HAP-1 (cell line): Measurements from ENCODE around the gene STAT4.

ENCODE experiments used
- DNase-seq, 2 experiments: peaks; one replicate each; pipeline ENCODE4 v3.0.0-alpha.2; 2016 to 2020; ENCODE audit warnings: low spot score in 2 of 2
- H3K27me3 ChIP-seq: fragments of 250-450 bp; sonication (Bioruptor Pico); 2 replicates; pipeline ENCODE4 v1.5.1; 2020; ENCODE audit warnings: low read depth, mild to moderate bottlenecking, moderate library complexity
- H3K36me3 ChIP-seq: fragments of 250-450 bp; sonication (Bioruptor Pico); replicated peaks from 2 replicates; pipeline ENCODE4 v1.5.1; 2020; ENCODE audit warnings: mild to moderate bottlenecking
- H3K4me1 ChIP-seq: fragments of 250-450 bp; sonication (Bioruptor Pico); 2 replicates; pipeline ENCODE4 v1.5.1; 2020; ENCODE audit warnings: mild to moderate bottlenecking
- H3K4me3 ChIP-seq: fragments of 250-450 bp; sonication (Bioruptor Pico); 2 replicates; pipeline ENCODE4 v1.5.1; 2020; ENCODE audit warnings: mild to moderate bottlenecking, moderate library complexity
- H3K9me3 ChIP-seq: fragments of 250-450 bp; sonication (Bioruptor Pico); 2 replicates; pipeline ENCODE4 v1.5.1; 2020; ENCODE audit warnings: mild to moderate bottlenecking, moderate library complexity
- in situ Hi-C: fragments of 300-500 bp; cut with MboI; formaldehyde crosslinking; loops from 3 replicates; pipeline ENCODE4 v1.14.3; 2020; ENCODE audit warnings: low sequenced_read_pairs, inconsistent platforms, mixed read lengths

The STAT4 gene, protein sequence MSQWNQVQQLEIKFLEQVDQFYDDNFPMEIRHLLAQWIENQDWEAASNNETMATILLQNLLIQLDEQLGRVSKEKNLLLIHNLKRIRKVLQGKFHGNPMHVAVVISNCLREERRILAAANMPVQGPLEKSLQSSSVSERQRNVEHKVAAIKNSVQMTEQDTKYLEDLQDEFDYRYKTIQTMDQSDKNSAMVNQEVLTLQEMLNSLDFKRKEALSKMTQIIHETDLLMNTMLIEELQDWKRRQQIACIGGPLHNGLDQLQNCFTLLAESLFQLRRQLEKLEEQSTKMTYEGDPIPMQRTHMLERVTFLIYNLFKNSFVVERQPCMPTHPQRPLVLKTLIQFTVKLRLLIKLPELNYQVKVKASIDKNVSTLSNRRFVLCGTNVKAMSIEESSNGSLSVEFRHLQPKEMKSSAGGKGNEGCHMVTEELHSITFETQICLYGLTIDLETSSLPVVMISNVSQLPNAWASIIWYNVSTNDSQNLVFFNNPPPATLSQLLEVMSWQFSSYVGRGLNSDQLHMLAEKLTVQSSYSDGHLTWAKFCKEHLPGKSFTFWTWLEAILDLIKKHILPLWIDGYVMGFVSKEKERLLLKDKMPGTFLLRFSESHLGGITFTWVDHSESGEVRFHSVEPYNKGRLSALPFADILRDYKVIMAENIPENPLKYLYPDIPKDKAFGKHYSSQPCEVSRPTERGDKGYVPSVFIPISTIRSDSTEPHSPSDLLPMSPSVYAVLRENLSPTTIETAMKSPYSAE

DNA sequence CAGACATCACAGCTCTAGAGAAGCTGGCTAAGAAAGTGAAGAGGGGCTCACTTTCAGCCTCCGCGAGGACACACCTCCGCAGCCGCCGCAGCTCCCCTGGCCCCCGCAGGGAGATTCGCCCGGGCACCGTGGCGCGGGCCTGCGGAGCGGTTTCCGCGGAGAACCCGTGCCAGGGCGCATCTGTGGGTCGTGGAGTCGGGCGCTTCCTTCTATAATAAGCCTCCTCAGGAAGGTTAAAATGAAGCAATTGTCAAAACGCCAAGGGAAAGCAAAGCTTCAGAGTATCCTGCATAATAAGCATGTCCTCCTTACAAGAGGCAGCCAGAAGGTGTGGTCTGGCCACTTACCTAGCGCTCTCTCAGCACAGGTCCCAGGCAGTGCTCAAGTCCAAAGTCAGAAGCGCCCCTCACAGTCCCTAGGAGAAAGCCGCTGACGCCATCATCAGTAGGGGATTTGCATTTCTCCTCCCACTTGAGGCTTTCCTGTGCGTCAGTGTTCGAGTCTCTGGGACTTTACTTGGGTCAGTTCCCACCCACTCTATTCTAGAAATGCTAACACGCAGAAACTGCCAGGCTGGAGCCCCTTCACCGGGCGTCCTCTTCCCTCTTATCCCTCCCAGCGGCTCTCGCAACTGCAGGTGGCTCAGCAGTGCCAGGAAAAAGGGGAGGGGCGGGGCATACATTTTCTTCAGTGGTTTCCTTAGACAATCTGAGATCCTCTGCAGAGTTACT is at the start of gene STAT4:
Gene STAT4, minus strand, starts transcription at position 395 of the 731 bp plus-strand sequence. CDS start 2,791 bp downstream, outside the sequence.
- Histone ChIP-seq H3K36me3 (no peaks in the 10 kb centered on the region), H3K4me3 (peak within 1 kb of the TSS; percentile 19), H3K4me1 (no peaks in the 10 kb centered on the region), H3K9me3 (no peaks in the 10 kb centered on the region), H3K27me3 (peaks cover 29% of the 10 kb centered on the region)
- in situ Hi-C loops, result no loop called here
- peak; percentile 22 to 43 for DNase-seq

DNA sequence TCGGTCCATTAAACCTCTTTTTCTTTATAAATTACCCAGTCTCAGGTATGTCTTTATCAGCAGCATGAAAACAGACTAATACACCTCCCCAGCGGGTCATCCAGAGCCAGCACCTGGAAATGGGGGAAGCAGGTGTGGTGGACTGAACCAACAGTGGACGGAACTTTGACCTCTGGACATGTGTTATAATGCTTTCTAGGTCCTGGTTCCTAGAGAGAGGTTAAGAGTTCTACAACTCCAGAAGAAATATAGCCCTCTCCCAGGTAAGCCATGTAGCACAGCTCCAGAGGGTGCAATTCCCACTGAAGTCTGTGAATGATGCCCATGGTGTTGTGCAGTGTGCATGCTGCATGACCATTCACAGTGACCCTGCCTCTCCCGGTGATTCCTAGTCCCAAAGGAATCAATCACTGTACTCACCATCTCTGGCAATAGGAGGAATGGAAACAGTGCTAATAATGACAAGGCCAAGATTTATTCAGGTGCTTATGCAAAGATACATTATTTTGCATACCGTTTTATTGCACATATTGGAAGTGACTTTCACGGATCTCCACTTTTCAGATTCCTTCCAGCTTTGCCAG is 49.2 kb upstream of the STAT4 start:
- no peak overlapping the region for H3K4me3 ChIP-seq
- H3K27me3 ChIP-seq, result no peaks in the 10 kb centered on the region
- in situ Hi-C loops, result no loop called here
- H3K36me3 ChIP-seq, result no peaks in the 10 kb centered on the region
- H3K4me1 ChIP-seq, result no peaks in the 10 kb centered on the region
- H3K9me3 ChIP-seq, result no peaks in the 10 kb centered on the region
- no peak for DNase-seq

DNA sequence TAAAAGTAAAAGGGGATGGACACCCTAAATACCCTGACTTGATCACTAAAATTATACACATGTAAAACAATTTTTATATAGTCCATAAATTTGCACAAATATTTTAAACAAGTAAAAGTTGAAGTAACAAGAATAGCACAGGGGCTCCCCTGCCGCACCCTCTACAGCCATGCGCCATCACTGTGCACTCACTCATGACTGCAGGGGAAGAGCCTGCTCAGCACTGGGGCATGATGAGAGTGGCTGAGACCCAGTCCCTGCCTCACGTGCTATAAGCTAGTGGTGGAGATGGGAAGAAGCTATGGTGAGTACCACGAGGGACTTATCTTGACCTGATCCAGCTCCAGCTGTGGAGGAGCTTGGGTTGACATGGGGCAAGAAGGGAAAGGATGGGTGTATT is 47.5 kb upstream of the STAT4 start:
- in situ Hi-C loops, result no loop called here
- H3K4me1 ChIP-seq, result no peaks in the 10 kb centered on the region
- no peak for DNase-seq
- H3K4me3 ChIP-seq, result no peak overlapping the region
- H3K9me3 ChIP-seq, result no peaks in the 10 kb centered on the region
- no peaks in the 10 kb centered on the region for H3K27me3 ChIP-seq
- no peaks in the 10 kb centered on the region for H3K36me3 ChIP-seq

DNA sequence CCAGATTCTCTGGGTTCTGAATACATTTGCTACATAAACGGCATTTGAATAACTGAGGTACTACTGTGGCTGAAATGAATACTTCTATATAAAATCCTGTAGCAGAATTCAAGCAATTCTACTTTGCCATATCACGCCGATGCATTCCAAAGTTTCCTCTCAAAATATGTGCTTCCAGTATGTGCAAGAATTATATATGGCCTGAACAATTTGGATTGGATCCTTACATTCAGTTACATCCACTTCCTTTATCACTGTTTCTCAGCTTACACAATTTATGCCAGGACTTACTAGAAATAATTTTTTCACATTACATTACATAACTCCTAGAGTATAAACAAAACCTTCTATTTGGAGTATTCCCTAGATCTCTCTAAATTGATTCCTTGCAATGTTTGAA is 46.3 kb upstream of the STAT4 start:
- Histone ChIP-seq H3K9me3 (no peaks in the 10 kb centered on the region), H3K27me3 (no peaks in the 10 kb centered on the region), H3K4me1 (no peaks in the 10 kb centered on the region), H3K36me3 (no peaks in the 10 kb centered on the region), H3K4me3 (no peak overlapping the region)
- no peak for DNase-seq
- in situ Hi-C loops, result no loop called here

DNA sequence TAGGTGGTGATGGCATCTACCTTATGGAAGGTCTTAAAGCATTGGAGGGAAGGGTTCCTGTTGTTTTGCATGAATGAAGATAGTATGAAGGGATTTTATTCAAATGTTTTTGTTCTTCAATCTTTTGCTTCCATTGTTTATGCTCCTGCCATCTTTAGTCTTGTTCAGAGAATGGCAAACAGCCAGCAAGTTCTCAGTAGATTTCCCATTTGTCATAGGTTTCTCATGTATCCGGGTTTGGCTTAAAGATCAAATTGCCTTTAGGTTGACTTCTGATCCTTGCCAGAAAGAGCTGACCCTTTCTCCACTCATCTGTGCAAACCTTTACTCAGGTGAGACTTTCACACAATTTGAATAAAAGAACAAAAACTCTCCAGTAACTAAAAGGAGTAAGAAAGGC is 44.2 kb upstream of the STAT4 start:
- in situ Hi-C loops, result no loop called here
- DNase-seq, result no peak
- H3K4me1 ChIP-seq, result no peaks in the 10 kb centered on the region
- no peaks in the 10 kb centered on the region for H3K9me3 ChIP-seq
- H3K4me3 ChIP-seq, result no peak overlapping the region
- no peaks in the 10 kb centered on the region for H3K36me3 ChIP-seq
- H3K27me3 ChIP-seq, result peaks cover 3% of the 10 kb centered on the region; the same call in 1 of the 2 replicates

DNA sequence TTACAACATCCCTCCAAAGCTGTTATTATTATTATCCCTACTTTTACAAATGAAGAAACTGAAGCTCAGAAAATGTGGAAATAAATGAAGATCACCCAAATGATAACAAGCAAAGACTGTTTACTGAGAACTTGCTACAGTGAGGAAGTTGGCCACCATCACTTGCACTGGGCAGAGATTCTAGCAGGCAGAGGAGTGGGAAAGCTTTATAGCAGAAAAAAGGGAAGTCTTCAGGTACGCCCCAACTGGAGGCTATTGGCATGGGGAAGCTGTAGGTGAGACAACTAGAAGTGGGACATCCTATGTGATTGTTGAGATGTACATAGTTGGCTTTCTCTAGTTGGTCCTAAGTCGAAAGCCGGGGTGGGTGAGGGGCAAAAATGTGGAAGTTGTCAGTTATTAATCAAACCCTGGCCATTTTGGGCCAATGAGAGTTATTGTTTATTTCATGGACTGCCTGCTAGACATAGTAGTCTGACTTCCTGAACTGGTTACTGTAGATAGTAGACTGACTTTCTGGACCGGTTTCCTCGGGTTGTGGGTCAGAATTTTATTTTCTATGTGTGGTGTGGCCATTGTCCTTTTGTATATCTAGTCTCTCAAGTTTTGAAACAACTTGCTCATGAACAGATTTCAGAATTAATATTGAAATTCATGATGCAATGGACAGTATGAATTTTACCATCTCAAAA is 40.2 kb upstream of the STAT4 start:
- in situ Hi-C loops, result no loop called here
- no peak for DNase-seq
- H3K4me1 ChIP-seq, result no peaks in the 10 kb centered on the region; the same call in 1 of the 2 replicates
- no peak overlapping the region for H3K4me3 ChIP-seq
- H3K27me3 ChIP-seq, result peaks cover 3% of the 10 kb centered on the region; the same call in 1 of the 2 replicates
- H3K36me3 ChIP-seq, result no peaks in the 10 kb centered on the region
- no peaks in the 10 kb centered on the region for H3K9me3 ChIP-seq

DNA sequence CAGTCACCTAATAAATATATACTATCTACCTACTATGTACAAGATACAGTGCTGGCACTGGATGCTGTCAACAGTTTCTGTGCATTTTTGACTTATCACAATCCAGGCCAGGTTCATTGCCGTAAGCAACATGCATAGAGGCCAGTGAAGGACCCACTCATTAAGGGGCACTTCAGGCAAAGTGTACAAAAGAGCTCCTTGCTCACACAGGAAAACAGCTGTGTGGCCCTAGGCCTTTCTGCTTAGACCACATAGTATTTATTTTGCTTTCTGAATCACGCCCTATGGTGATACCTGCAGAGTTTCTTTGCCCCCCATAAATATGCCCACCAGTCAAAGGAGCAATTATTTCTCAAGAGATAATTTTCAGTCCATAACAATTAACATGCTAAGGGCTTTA is 39.6 kb upstream of the STAT4 start:
- Histone ChIP-seq H3K27me3 (peaks cover 3% of the 10 kb centered on the region; the same call in 1 of the 2 replicates), H3K36me3 (no peaks in the 10 kb centered on the region), H3K4me1 (no peaks in the 10 kb centered on the region; the same call in 1 of the 2 replicates), H3K9me3 (no peaks in the 10 kb centered on the region), H3K4me3 (no peak overlapping the region)
- in situ Hi-C loops, result no loop called here
- no peak for DNase-seq

DNA sequence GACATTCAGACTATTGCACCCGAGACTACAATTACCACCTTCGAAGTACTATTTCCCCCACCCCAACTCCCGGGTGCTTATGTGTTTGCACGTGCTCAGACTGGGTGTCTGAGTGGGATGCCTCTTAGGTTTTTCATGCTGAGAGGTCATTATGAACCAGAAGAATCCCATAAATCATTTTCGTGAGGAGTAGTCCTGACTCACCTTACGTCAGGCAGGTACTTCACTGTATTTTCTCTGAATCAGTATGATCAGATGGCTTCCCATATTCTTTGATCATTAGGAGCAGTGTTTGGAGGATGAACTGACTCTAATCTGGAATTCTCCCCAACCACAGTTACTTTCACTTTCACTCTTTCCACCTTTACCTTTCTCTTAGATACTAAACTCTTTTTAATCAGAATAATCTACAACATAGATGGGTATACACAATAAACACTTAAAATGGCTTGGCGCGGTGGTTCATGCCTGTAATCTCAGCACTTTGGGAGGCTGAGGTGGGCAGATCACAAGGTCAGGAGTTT is 38.4 kb upstream of the STAT4 start:
- Histone ChIP-seq H3K36me3 (no peaks in the 10 kb centered on the region), H3K27me3 (peaks cover 3% of the 10 kb centered on the region; the same call in 1 of the 2 replicates), H3K4me3 (no peak overlapping the region), H3K9me3 (no peaks in the 10 kb centered on the region), H3K4me1 (no peaks in the 10 kb centered on the region; the same call in 1 of the 2 replicates)
- in situ Hi-C loops, result no loop called here
- no peak for DNase-seq

DNA sequence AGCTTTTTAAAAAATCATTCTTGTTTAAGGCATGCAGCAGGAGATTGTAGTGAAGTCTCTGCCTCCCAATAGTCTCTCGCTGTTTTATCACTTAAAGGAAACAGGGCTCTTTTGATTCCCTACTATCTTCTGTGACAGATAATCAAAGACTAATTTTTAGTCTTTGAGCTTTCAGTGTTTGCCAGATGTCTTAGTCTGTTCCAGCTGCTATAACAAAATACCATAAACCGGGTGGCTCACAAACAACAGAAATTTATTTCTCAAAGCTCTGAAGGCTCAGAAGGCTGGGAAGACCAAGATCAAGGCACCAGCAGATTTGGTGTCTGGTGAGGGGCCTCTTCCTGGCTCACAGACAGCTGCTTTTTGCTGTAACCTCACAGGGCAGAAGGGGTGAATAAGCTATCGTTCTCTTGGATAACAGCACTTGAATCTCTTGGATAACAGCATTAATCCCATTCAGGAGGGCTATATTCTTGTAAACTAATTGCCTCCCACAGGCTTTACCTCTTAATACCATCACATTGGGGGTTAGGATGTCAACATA is 37.8 kb upstream of the STAT4 start:
- no peak for DNase-seq
- Histone ChIP-seq H3K4me1 (no peaks in the 10 kb centered on the region; the same call in 1 of the 2 replicates), H3K36me3 (no peaks in the 10 kb centered on the region), H3K27me3 (peaks cover 3% of the 10 kb centered on the region; the same call in 1 of the 2 replicates), H3K9me3 (no peaks in the 10 kb centered on the region), H3K4me3 (no peak overlapping the region)
- in situ Hi-C loops, result no loop called here

DNA sequence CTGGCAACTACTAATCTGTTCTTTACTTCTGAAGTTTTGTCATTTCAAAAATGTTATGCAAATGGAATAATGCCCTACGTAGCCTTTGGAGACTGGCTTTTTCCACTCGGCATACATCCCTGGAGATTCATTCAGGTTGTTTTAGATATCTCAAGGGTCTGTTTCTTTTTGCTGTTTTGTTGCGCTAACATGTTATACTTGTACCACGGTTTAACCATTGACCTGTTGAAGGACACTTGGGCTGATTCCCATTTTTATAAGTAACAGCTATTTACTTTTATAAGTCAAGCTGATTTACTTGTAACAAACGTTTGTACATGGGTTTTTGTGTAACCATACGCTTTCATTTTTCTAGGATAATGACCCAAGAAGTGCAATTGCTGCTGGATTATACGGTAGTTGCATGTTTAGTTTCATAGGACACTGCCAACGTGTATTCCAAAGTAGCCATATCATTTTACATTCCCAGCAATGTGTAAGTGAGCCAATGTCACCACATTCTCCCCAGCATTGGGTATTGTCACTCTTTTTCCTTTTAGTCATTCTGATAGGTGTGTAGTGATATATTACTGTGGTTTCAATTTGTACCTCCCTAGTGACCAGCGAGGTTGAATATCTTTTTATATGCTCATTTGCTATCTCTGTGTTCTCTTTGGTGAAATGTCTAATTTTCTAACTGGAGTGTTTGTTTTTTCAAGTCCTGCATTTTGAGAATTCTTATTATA is 36.5 kb upstream of the STAT4 start:
- Histone ChIP-seq H3K36me3 (no peaks in the 10 kb centered on the region), H3K9me3 (no peaks in the 10 kb centered on the region), H3K4me1 (no peaks in the 10 kb centered on the region; the same call in 1 of the 2 replicates), H3K4me3 (no peak overlapping the region), H3K27me3 (peaks cover 3% of the 10 kb centered on the region; the same call in 1 of the 2 replicates)
- in situ Hi-C loops, result no loop called here
- no peak for DNase-seq

DNA sequence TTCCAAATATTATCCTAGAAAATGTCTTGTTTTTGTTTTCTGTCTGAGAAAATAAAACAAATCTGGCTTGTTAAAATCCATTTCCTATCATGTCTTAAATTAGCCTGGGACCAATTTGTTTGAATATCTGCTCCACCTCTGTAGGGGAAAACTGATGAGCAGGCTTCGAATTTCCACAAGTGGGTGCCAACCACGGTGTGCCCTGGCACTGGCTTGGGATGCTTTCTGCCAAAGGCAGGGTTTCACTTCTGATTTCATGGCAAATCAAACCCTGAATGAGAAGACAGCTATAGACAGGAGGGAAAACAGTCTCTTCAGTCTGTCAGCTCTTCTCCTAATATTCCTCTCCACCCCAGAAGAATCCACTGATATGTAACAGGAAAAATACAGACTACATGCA is 33.7 kb upstream of the STAT4 start:
- in situ Hi-C loops, result no loop called here
- no peaks in the 10 kb centered on the region for H3K36me3 ChIP-seq
- H3K27me3 ChIP-seq, result no peaks in the 10 kb centered on the region
- no peaks in the 10 kb centered on the region; the same call in 1 of the 2 replicates for H3K4me1 ChIP-seq
- no peaks in the 10 kb centered on the region for H3K9me3 ChIP-seq
- DNase-seq, result no peak
- no peak overlapping the region for H3K4me3 ChIP-seq

DNA sequence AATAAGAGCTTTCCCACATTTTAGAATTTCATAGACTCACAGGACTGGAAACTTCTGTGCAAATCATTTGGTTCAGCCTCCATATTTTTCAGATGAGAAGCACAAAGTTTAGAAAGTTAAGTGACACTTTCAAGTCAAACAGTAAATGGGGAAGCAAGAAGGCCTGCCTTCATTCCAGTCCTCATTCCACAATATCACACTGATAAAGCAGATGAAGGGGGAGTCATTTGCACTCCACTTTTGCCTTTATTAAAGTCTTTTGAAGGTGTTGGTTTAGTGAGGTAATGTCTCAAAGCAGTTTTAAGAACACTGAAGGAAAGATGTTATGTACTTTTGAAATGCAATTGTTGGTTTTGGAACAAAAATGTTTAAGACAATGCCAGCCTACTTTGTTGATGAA is 32.7 kb upstream of the STAT4 start:
- no peaks in the 10 kb centered on the region for H3K27me3 ChIP-seq
- no peaks in the 10 kb centered on the region for H3K36me3 ChIP-seq
- DNase-seq, result no peak
- in situ Hi-C loops, result no loop called here
- H3K4me3 ChIP-seq, result no peak overlapping the region
- H3K4me1 ChIP-seq, result no peaks in the 10 kb centered on the region; the same call in 1 of the 2 replicates
- no peaks in the 10 kb centered on the region for H3K9me3 ChIP-seq
